Endothelial cell of umbilical vein (primary cell): Measurements from ENCODE around the gene SLC25A33. TPM values are rescaled to one million over a fixed set of nuclear protein-coding genes. Genes with fewer than 3 reads are reported as not detected.

Experiments
- BruUV-seq: library from RNA; stranded (reverse); fragments of 400-500 nt; replicated peaks from 2 replicates; lab custom pipeline; 2021; lab: Mats Ljungman, UMichigan
- CTCF ChIA-PET: fragments of 300-600, 350-600 bp; sonication (Branson Sonifier 250); formaldehyde crosslinking; loops from one replicate; lab custom pipeline; 2021; ENCODE audit warnings: antibody characterized with exemption, inconsistent platforms; lab: Charles Lee
- POLR2A ChIA-PET: fragments of 300-600, 350-600 bp; sonication (Branson Sonifier 250); formaldehyde crosslinking; loops from one replicate; lab custom pipeline; 2021; ENCODE audit warnings: antibody characterized with exemption, inconsistent platforms; lab: Charles Lee
- DNase-seq: peaks from one replicate; pipeline ENCODE4 v3.0.0-alpha.2; 2011; ENCODE audit warnings: low read depth, low spot score
- FAIRE-seq: peaks from 2 replicates; lab custom pipeline; 2011; peaks lifted over from hg19 to GRCh38; lab: Jason Lieb, UNC
- H2AFZ ChIP-seq: 2 replicates; pipeline ENCODE4 v1.6.0; 2012; ENCODE audit warnings: low read depth, low read length, control low read depth, inconsistent platforms
- H3K27ac ChIP-seq: 2 replicates; pipeline ENCODE4 v1.5.1; 2011; ENCODE audit warnings: low read depth, mild to moderate bottlenecking, control low read depth, low read length, moderate library complexity; ENCODE audit not compliant: insufficient read depth
- H3K27me3 ChIP-seq, 2 experiments: 2 replicates each; pipeline versions ENCODE4 v1.6.0 to v1.6.1; 2011; ENCODE audit warnings: low read length in 2 of 2, mixed read lengths in 1 of 2; ENCODE audit not compliant: control insufficient read depth in 2 of 2, insufficient read depth in 2 of 2
- H3K36me3 ChIP-seq, 2 experiments: 2 replicates in 1 of 2; 3 replicates in 1 of 2; pipeline ENCODE4 v1.5.1; 2011; ENCODE audit warnings: low read length in 2 of 2, mild to moderate bottlenecking in 1 of 2, moderate library complexity in 1 of 2; ENCODE audit not compliant: control insufficient read depth in 2 of 2, insufficient read depth in 2 of 2; ENCODE audit errors: extremely low read depth in 1 of 2
- H3K4me1 ChIP-seq: 3 replicates; pipeline ENCODE4 v1.5.1; 2011; ENCODE audit warnings: mild to moderate bottlenecking, low read length; ENCODE audit not compliant: control insufficient read depth, insufficient read depth; ENCODE audit errors: extremely low read depth
- H3K4me2 ChIP-seq: 2 replicates; pipeline ENCODE4 v1.6.1; 2011; ENCODE audit warnings: low read length, control low read depth, mixed read lengths; ENCODE audit not compliant: insufficient read depth
- H3K4me3 ChIP-seq, 3 experiments: fragments of 200-600 bp in 1 of 3; sonication (generic), shearing (Covaris generic) in 1 of 3; replicated peaks in 1 of 3; 2 replicates each; pipeline ENCODE4 v1.5.1; 2011 to 2016; ENCODE audit warnings: control low read depth in 3 of 3, low read length in 3 of 3, mild to moderate bottlenecking in 2 of 3, inconsistent platforms in 1 of 3, low read depth in 1 of 3, moderate library complexity in 1 of 3; ENCODE audit not compliant: insufficient read depth in 1 of 3
- H3K79me2 ChIP-seq: 2 replicates; pipeline ENCODE4 v1.6.0; 2012; ENCODE audit warnings: low read length, inconsistent platforms; ENCODE audit not compliant: control insufficient read depth, insufficient read depth
- H3K9ac ChIP-seq: replicated peaks from 2 replicates; pipeline ENCODE3; 2011; ENCODE audit warnings: low read length, control low read depth; ENCODE audit not compliant: insufficient read depth; ENCODE audit errors: extremely low read depth
- H3K9me1 ChIP-seq: replicated peaks from 3 replicates; pipeline ENCODE4 v1.6.0; 2011; ENCODE audit warnings: mild to moderate bottlenecking, low read length; ENCODE audit not compliant: control insufficient read depth, insufficient read depth; ENCODE audit errors: extremely low read depth
- H3K9me3 ChIP-seq: replicated peaks from 2 replicates; pipeline ENCODE4 v1.5.1; 2012; ENCODE audit warnings: low read length, inconsistent platforms; ENCODE audit not compliant: control insufficient read depth, insufficient read depth
- H4K20me1 ChIP-seq: replicated peaks from 2 replicates; pipeline ENCODE3; 2011; ENCODE audit warnings: mild to moderate bottlenecking, low read length; ENCODE audit not compliant: control insufficient read depth, insufficient read depth; ENCODE audit errors: extremely low read depth
- EZH2 ChIP-seq: IDR thresholded peaks from 2 replicates; pipeline ENCODE4 v1.6.1; 2012; ENCODE audit warnings: borderline replicate concordance, low read depth, mild to moderate bottlenecking, moderate library complexity, low read length, inconsistent platforms; ENCODE audit not compliant: severe bottlenecking
- FOS ChIP-seq: IDR thresholded peaks from 2 replicates; pipeline ENCODE4 v1.6.1; 2011; ENCODE audit warnings: mild to moderate bottlenecking, low read length, moderate library complexity, borderline replicate concordance; ENCODE audit not compliant: insufficient read depth
- GATA2 ChIP-seq: IDR thresholded peaks from 2 replicates; pipeline ENCODE4 v1.7.0; 2011; ENCODE audit warnings: low read depth, mild to moderate bottlenecking, moderate library complexity, mixed read lengths, low read length; ENCODE audit not compliant: insufficient read length, insufficient read depth
- JUN ChIP-seq: IDR thresholded peaks from 2 replicates; pipeline ENCODE4 v1.6.1; 2011; ENCODE audit warnings: borderline replicate concordance, low read depth; ENCODE audit not compliant: insufficient read length, insufficient read depth
- MYC ChIP-seq: IDR thresholded peaks from one replicate; pipeline ENCODE4 v1.6.1; 2011; ENCODE audit warnings: mild to moderate bottlenecking, low read depth, low read length
- POLR2A ChIP-seq: IDR thresholded peaks from 2 replicates; pipeline ENCODE4 v1.6.1; 2012; ENCODE audit warnings: low read depth, mild to moderate bottlenecking, control low read depth, low read length
- POLR2AphosphoS5 ChIP-seq: IDR thresholded peaks from 2 replicates; pipeline ENCODE4 v1.6.1; 2012; ENCODE audit warnings: low read depth, mild to moderate bottlenecking, control low read depth, low read length, moderate library complexity; ENCODE audit not compliant: insufficient read depth
- dilution Hi-C: fragments of 300-500 bp; cut with MboI; formaldehyde crosslinking; loops from one replicate; pipeline ENCODE4 v1.15.0; 2019; ENCODE audit warnings: low sequenced_read_pairs; ENCODE audit not compliant: extremely low pct_ligation_motif_present
- intact Hi-C: fragments of 100-400 bp; cut with micrococcal nuclease; formaldehyde crosslinking; loops from one replicate; pipeline ENCODE4 v1.10.0; 2022
- polyA plus RNA-seq, 4 experiments: library from polyadenylated mRNA; depleted of rRNA in 3 of 4; stranded (reverse) in 3 of 4; unstranded in 1 of 4; fragments of >200 nt; gene quantifications; 2 replicates each; pipeline versions ENCODE4 v1.2.1 to v1.2.3, GENCODE V29; 2011 to 2012; ENCODE audit warnings: missing spikeins in 1 of 4
- total RNA-seq: library from RNA; stranded (reverse); gene quantifications from 2 replicates; pipeline ENCODE4 v1.2.3, GENCODE V29; 2021
- TF ChIP-seq, protein P1 (sequence below): IDR thresholded peaks from 2 replicates; pipeline ENCODE4 v1.6.1; 2011; ENCODE audit not compliant: insufficient read depth, insufficient read length
- TF ChIP-seq, protein P2 (sequence below), 2 donors: IDR thresholded peaks; 1 replicate in 1 of 2; 2 replicates in 1 of 2; pipeline ENCODE4 v1.5.1; 2011; ENCODE audit warnings: low read length in 2 of 2, mild to moderate bottlenecking in 2 of 2, moderate library complexity in 2 of 2, control low read depth in 1 of 2, inconsistent platforms in 1 of 2, low read depth in 1 of 2; ENCODE audit not compliant: insufficient read depth in 1 of 2; ENCODE audit errors: extremely low read depth in 1 of 2

SLC25A33 gene
- total and polyA plus RNA-seq, 2 donors (not counting 3 experiments of a cell fraction or from before 2014, with no cell fraction given), result 3.8 to 6.6 TPM

- peaks cover 45% of the 10 kb centered on the region for H3K79me2 ChIP-seq
- peak within 1 kb of the TSS; percentile 3 for H3K27ac ChIP-seq
- no peaks in the 10 kb centered on the region for H3K9me1 ChIP-seq
- intact Hi-C loops, result loop anchor here (1.0 kb wide), 4 partner anchors 27 to 354 kb away; partner anchors contain the start of genes CTNNBIP1, H6PD and SLC25A33
- BruUV-seq, result no TSS peak
- H2AFZ ChIP-seq, result peak within 1 kb of the TSS; percentile 73
- CTCF ChIA-PET, result interaction anchor here (0.5 to 4.0 kb wide), 10 partner anchors 9 to 355 kb away, joined by 3 to 19 read pairs (median 3); no protein-coding TSS in a partner anchor
- H3K27me3 ChIP-seq, result no peaks in the 10 kb centered on the region
- POLR2A ChIA-PET, result interaction anchor here (0.5 kb wide), 1 partner anchor 120 kb away, joined by 4 read pairs; no protein-coding TSS in a partner anchor
- H3K9ac ChIP-seq, result peak within 1 kb of the TSS; percentile 70
- peak; percentile 88 for FAIRE-seq
- DNase-seq, result peak; percentile 92
- TF ChIP-seq, protein P1, sequence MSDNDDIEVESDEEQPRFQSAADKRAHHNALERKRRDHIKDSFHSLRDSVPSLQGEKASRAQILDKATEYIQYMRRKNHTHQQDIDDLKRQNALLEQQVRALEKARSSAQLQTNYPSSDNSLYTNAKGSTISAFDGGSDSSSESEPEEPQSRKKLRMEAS, result no peak
- TF ChIP-seq FOS (no peak), MYC (peak; percentile 7), EZH2 (no peak), POLR2A (no peak), POLR2AphosphoS5 (peak; percentile 68), JUN (no peak), GATA2 (no peak)
- TF ChIP-seq, protein P2, sequence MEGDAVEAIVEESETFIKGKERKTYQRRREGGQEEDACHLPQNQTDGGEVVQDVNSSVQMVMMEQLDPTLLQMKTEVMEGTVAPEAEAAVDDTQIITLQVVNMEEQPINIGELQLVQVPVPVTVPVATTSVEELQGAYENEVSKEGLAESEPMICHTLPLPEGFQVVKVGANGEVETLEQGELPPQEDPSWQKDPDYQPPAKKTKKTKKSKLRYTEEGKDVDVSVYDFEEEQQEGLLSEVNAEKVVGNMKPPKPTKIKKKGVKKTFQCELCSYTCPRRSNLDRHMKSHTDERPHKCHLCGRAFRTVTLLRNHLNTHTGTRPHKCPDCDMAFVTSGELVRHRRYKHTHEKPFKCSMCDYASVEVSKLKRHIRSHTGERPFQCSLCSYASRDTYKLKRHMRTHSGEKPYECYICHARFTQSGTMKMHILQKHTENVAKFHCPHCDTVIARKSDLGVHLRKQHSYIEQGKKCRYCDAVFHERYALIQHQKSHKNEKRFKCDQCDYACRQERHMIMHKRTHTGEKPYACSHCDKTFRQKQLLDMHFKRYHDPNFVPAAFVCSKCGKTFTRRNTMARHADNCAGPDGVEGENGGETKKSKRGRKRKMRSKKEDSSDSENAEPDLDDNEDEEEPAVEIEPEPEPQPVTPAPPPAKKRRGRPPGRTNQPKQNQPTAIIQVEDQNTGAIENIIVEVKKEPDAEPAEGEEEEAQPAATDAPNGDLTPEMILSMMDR (IDR thresholded peaks at IDR 0.05; ENCODE audit: extremely low read depth in 1 of 2, insufficient read depth in 1 of 2, low read depth in 1 of 2, low read length in 2 of 2), result peak; percentile 70 to 76
- H3K9me3 ChIP-seq, result no peaks in the 10 kb centered on the region
- H3K36me3 ChIP-seq, result no peaks in the 10 kb centered on the region
- peak within 1 kb of the TSS; percentile 79 for H3K4me2 ChIP-seq
- H3K4me3 ChIP-seq, result peak within 1 kb of the TSS; percentile 54 to 75 (median 71)
- H3K4me1 ChIP-seq, result peaks cover 20% of the 10 kb centered on the region
- dilution Hi-C loops, result no loop called here
- H4K20me1 ChIP-seq, result no peaks in the 10 kb centered on the region
These were observed 49.4 kb downstream of the SLC25A33 start, which contains the start of gene TMEM201 for GRCh38 chr1:9588551-9589143. TMEM201 (plus strand) TSS chr1:9588911; CDS start chr1:9588931, 20 bp downstream.
